Stimulated activated CD8-positive, alpha-beta memory T cell treated with anti-CD3 and anti-CD28 coated beads, Interleukin-4, amount 100 ng/mL, for 4 hours (primary cell): ENCODE results near the gene NKG7.
A peak's percentile ranks its signal among the peaks of the same experiment; 100 is the strongest.

Experiments
- DNase-seq, 2 donors: peaks; one replicate each; pipeline ENCODE4 v3.0.0-alpha.2; 2020; ENCODE audit warnings: low read depth in 2 of 2, low spot score in 1 of 2

Gene NKG7

DNA sequence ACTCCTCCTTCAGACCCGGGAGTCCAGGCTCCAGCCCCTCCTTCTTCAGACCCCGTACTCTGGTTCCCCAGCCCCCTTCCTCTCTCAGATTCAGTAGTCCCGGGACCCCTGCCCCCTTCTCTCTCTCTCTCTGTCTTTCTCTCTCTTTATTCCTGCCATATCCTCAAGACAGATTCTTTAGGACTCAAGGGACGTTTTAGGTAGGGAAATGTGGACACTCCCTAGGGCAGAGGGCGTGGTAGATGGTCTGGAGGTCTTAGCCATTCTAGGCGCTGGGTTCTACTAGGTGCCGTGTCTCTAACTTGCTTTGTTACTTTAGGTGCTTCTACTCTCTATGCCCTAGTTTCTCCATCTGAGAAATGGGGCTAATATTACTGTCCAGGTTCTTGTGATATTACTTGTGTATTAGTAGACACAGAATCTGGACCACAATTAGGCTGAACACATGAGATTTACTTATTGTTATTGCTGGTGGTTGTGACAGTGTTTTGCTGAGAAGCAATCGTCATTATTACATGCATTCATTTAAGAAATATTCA, 18.7 kb upstream of the NKG7 start:
- DNase-seq: no peak

GRCh38 chr19:51389143-51389542, 16.7 kb upstream of the NKG7 start:
- no peak for DNase-seq

DNA sequence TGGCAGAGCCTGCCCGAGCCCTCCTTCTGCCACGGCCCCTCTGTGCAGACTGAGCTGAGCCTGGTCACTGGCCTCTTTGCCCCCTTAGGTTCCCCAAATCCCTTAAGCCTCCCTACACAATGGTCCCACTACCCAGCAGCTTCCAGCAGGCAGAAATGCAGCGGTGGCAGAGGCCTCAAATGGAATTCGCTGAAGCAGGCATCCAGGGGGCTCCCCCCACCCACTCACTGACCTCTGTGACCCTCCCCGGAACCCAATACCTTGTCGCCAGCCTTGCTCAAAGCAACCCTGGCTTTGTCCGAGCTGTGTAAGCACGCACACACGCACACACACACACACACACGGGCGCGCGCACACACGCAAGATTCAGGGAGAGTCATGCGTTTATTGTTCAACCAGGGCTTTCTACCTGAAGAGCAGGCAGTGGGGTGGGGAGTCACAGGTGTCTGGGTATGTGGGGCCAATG, 15.5 kb upstream of the NKG7 start, which contains the start of gene LIM2:
TSS of gene LIM2 (minus strand) at position 51 of the 466 bp plus-strand sequence. CDS start 531 bp downstream, outside the sequence.
- no peak for DNase-seq

DNA sequence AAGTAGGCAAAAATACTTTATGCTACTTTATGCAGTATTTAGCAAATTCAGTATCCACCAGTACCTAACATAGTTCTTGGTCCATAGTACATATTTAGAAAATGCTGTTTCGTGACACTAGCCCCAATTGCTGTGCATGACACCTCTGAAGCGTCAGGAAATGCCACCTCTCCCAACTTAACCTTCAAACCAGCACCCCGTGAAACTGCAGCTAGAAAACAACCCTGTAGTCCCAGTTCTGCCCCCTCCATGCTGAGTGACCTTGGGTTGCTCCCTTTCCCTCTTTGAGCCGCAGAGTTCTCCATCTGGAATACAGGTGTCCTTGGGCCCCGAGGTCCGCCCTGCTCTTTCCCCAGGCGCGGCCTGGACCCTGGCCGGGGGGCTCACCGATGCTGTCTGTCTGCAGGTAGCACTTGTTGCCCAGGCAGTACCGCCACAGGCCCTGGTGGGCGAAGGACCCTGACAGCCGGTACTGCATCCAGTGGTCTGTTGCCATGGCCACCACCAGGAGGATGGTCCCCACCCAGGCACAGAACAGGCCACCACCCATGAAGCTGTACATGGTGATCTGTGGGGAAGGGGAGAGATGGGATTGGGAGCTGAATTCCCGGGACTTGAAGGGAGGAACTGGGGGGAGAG, 14.5 kb upstream of the NKG7 start:
- DNase-seq: no peak

DNA sequence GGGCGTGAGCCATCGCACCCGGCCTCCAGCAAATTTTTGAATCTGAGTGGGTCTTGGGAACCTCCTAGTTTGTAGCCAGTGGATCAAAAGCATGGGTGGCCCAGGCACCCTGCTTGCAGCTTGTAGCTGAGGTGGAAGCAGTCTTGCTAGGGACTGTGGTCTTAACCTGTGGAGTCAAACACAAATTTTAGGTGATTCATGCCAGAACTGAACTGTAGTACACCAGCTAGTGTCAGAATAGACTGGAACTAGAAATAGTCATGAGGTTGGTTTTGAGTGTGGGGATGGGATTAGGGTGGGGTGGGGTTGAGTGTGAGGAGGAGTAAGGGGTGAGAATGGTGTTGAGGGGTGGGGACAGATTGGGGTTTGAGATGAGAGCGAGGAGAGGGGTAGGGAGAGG, 9.6 kb upstream of the NKG7 start:
- DNase-seq: no peak

GRCh38 chr19:51380379-51380778, 7.9 kb upstream of the NKG7 start:
- no peak for DNase-seq

DNA sequence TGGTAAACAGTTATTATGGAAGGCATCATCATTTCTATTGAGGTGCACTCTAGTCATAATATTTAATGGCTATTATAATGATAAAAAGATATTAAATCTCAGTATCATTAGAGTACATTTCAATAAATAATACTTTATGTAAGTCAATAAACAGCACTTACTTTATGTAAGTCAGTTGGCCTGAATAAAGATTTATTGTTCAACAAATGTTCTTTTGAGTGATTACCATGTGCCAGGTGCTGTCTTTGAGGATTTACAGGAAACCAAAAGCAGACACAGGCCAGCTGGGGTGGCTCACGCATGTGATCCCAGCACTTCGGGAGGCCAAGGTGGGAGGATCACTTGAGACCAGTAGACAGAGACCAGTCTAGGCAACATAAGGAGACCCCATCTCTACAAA, 5.0 kb upstream of the NKG7 start:
- DNase-seq: no peak

- peak in 1 of 2 donors; percentile 44 for DNase-seq
Measured at GRCh38 chr19:51375504-51376221, 3.2 kb upstream of the NKG7 start.

- no peak for DNase-seq
Measured at GRCh38 chr19:51372021-51372648, 319 bp downstream of the NKG7 start.

DNA sequence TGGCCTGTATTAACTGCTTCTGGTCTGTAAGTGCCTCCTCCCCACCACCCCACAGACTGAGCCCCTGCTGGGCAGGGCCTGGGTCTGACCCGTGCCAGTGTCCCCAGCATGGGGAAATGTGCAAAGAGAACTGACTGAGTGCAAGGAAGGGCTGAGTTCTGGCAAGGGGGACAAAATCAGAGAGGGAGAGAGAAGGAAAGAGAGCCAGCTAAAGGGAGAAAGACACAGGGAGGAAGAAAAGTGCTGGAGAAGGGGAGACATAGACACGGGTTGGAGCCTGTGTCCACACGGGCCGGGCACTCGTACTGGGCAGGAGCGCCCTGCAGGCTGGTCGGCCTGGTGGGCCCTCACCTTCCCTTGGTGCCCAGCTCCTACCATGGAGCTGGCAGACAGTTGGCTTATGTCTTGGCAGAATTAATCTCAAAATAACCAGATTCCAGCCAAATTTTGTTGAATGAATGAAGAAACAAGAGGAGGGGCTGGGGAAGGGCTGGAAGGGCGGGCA, 1.2 kb downstream of the NKG7 start:
- no peak for DNase-seq

GRCh38 chr19:51370230-51370629, 2.2 kb downstream of the NKG7 start:
- DNase-seq: no peak

DNA sequence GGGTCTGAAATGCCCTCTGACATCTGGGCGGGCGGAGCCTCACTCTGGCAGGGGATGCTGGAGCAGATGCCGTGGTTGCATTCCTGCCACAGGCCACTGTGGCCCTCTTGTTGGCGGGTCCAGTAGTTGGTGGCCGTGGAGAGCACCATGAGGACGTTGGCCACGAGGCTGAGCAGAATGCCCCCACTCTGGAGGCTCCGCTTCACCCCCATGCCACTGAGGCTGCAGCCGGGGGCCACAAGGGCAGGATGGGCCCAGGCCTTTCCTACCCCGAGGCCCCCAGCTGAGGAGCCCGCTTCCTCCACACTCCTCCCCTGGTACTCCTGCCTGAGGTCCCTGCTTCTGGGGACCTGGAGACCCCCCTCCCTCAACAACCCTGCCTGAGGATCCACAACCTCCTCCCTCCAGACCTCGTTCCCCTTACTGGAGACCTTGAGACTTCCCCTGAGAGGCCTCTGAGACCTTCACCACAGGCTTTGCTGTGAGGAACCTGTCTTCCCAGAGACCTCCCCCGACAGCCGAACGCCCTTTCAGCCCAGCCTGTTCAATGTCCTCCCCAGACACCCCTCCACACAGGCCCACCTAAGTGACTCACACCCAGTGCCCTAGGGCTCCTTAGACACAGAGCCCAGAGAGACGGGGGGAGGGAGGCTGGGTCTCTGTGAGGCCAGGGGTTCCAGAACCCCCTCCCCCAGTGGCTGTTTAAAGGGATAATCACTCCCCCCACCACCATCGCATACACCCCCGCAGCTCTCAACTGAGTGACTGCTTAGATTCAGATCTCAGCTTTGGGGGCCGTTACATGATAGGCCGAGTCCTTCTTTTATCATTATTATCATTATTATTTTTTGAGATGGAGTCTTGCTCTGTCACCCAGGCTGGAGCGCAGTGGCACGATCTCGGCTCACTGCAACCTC, 3.8 kb downstream of the NKG7 start, which contains the start of gene CLDND2:
TSS of gene CLDND2 (minus strand) at position 638 of the 917 bp plus-strand sequence. CDS start at position 212, 426 bp downstream.
- DNase-seq: peak in 1 of 2 donors; percentile 46

DNA sequence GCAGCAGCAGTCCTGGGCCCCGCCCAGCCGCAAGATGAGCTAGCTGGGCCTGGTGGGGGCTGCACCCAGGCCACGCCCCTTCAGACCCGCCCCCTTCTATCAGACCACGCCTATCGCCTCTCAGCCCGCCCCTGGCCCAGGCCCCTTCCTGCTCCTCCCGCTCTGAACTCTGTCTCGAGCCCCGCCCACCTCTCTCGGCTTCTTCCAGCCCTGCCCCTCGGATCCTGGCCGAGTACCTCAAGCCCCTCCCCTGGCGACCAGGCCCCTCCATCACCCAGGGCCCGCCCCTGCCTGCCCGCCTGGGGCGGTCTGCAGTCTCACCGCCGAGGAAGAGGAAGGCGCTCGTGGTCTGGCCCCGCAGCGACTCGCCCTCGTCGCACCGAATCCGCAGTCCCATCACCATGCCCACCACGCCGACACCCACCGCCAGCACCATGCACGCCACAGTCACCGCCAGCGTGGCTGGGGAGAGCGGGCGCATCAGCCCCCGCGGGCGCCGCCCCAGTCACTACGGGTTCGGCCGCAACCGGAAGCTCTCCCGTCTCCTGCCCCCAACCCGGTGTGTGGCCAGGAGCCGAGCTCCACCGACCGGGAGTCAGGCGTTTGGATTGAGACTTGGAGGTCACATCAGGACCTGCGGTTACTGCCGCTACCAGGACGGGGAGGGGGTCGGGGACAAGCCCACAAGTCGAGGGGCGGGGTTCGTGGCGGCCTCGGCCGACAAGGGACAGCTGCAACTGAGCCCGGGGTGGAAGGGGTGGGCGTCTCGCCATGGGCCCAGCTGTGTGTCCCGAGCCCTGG, 4.7 kb downstream of the NKG7 start:
- DNase-seq: peak; percentile 97 to 98

GRCh38 chr19:51367255-51367564, 5.2 kb downstream of the NKG7 start:
- no peak for DNase-seq

DNA sequence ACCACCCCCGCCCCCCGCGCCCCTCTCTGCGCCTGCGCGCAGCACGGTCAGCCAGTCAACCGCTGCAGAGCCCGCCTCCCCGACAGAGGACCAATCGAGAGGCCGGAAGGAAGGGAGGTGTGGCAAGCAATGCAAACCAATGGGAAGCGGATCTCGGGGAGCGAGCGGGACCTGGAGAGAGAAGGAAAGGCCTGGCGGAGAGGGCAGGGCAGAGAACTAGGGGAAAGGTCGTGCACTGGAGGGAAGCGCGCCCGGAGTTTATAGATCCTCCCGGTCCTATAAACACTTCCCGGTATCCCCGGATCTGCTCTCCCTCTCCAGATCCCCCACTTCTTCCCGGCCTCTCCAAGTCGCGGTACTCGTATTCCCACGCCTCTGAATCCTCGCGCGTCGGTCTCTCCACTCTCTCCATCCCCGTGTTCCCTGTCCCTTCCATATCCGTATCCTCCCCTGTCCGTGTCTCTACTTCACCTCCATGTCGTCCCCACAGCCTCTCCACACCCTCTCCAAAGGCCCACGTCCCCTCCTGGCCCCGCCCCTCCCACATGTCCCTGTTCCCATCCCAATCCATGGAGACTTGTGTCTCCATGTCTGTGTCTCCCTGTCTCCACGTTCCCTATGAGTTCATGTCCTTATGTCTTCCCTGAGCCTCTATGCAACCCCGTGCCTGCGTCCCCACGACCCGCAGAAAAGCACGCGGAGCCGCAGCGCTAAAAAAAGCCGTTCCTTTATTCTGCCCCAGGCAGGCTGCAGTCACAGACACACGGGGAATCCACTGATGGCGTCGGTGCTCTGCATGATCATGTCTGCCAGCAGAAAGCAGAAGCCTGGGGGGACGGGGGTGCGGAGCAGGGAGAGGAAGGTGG, 5.8 kb downstream of the NKG7 start:
- DNase-seq: peak; percentile 83 to 89

GRCh38 chr19:51365965-51366388, 6.5 kb downstream of the NKG7 start, which contains the start of gene ETFB:
Gene ETFB, minus strand, starts transcription at chr19:51366388. Its CDS starts 62 bp downstream, at chr19:51366326.
- no peak for DNase-seq

DNA sequence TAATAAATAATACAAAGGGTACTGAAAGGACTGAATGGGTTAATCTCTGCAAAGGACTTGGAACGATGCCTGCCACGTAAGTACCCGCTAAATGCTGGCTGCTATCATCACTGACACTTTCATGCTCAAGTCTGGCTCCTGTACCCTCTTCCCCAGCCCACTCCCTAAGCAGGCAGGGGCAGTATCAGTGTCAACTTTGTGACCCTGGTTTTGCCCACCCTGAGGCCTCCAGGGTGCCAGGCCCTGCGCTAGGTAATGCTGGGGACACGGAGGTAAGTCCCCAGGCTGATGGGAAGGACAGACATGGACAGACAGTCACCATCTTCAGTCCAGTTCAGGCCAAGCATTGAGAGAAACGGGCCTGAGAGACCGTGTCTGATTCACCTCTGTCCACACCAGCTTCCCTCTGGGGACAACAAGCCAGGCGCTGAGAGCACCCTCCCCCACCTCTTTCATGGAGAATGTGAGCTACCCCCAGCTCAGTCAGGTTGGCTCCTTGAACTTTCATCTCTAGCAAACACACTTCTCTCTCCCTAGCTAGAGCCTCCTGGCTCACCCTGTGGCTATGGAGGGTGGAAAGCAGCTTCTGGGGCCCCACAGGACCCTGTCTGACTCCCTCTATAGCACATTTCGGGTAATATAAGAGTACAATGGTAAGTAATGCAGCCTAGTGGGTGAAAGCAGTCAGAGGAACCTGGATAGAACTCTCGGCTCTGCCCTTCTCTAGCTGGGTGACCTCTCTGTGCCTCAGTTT, 7.1 kb downstream of the NKG7 start:
- DNase-seq: no peak
